ENCODE results near the gene FYB1.

The FYB1 gene

GRCh38 chr5:39080168-39080567 lies 139.2 kb downstream of the FYB1 start:
- DNase-seq (ENCODE audit: low spot score): no peak

- no peak for DNase-seq (ENCODE audit: low spot score)
These were observed 140.2 kb downstream of the FYB1 start for GRCh38 chr5:39079147-39079546.

GRCh38 chr5:39076757-39077728 lies 142.3 kb downstream of the FYB1 start:
- DNase-seq (ENCODE audit: low spot score): peak; percentile 64

GRCh38 chr5:39076101-39076756 lies 143.1 kb downstream of the FYB1 start:
- no peak for DNase-seq (ENCODE audit: low spot score)

- DNase-seq (ENCODE audit: low spot score): peak; percentile 61
These were observed 145.1 kb downstream of the FYB1 start, which contains the start of gene RICTOR for GRCh38 chr5:39074017-39074814. TSS of gene RICTOR (minus strand) at chr5:39074399. CDS start at chr5:39074377, 22 bp downstream.

- DNase-seq (ENCODE audit: low spot score): no peak
These were observed 145.7 kb downstream of the FYB1 start for GRCh38 chr5:39073767-39074016.

- DNase-seq (ENCODE audit: low spot score): no peak
These were observed 146.2 kb downstream of the FYB1 start for GRCh38 chr5:39072925-39073766.

GRCh38 chr5:39068099-39068498 lies 151.3 kb downstream of the FYB1 start:
- DNase-seq (ENCODE audit: low spot score): no peak

- no peak for DNase-seq (ENCODE audit: low spot score)
These were observed 154.9 kb downstream of the FYB1 start for GRCh38 chr5:39064450-39064849.

GRCh38 chr5:39063037-39063436 lies 156.3 kb downstream of the FYB1 start:
- no peak for DNase-seq (ENCODE audit: low spot score)

GRCh38 chr5:39062530-39062929 lies 156.8 kb downstream of the FYB1 start:
- DNase-seq (ENCODE audit: low spot score): no peak

GRCh38 chr5:39062104-39062503 lies 157.3 kb downstream of the FYB1 start:
- DNase-seq (ENCODE audit: low spot score): no peak

- DNase-seq (ENCODE audit: low spot score): no peak
These were observed 160.3 kb downstream of the FYB1 start for GRCh38 chr5:39059064-39059463.

GRCh38 chr5:39058178-39058921 lies 161.0 kb downstream of the FYB1 start:
- DNase-seq (ENCODE audit: low spot score): no peak

GRCh38 chr5:39057734-39058133 lies 161.6 kb downstream of the FYB1 start:
- DNase-seq (ENCODE audit: low spot score): no peak

- no peak for DNase-seq (ENCODE audit: low spot score)
These were observed 163.5 kb downstream of the FYB1 start for GRCh38 chr5:39055768-39056398.
